A673 (cell line): ENCODE results near the gene NUMB.

Experiments
- CTCF ChIP-seq: fragments of 300-800, 200-600 bp; sonication (generic); conservative IDR thresholded peaks from 2 replicates; pipeline ENCODE4 v1.5.1; 2017; ENCODE audit warnings: low read depth, mild to moderate bottlenecking, antibody characterized with exemption, low read length, moderate library complexity, mixed read lengths
- EZH2 ChIP-seq: fragments of 200-600 bp; sonication (generic); IDR thresholded peaks from 2 replicates; pipeline ENCODE4 v1.6.1; 2017; ENCODE audit warnings: borderline replicate concordance, low read depth, mild to moderate bottlenecking, mixed read lengths, antibody characterized with exemption, low read length; ENCODE audit not compliant: poor library complexity, severe bottlenecking

DNA sequence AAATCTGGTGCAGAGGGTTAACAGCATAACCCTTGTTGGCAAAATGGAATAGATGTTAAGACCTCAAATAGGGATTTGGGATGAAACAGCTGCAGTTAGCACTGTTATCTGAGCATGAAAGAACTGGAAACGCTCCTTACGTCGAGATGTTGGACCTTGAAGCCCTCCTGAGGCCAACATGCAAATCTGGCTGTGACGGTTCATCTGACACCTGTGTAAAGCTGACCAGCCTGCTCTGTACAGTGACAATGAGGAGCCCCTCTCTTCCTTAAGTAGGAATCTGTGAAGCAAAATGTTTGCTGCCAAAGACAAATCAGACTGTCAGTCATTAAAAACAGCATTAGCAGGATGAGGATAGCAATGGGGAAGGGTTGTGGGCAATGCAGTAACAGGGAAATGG lies 184.5 kb downstream of the NUMB start:
- TF ChIP-seq CTCF (no peak), EZH2 (no peak)
